K562 (cell line): ENCODE measurements around the gene GH2.
"Not testable (repeated sequence)": the region's sequence is repeated elsewhere in the genome, so short reads cannot be mapped to it uniquely, and the experiment has no call there.

Experiments used
- HMGXB4 ChIP-seq: sonication (generic); formaldehyde crosslinking; IDR thresholded peaks from 2 replicates; pipeline ENCODE4 v1.8.1; 2023; ENCODE audit warnings: mild to moderate bottlenecking, missing genetic modification reagents
- ZBED1 ChIP-seq: IDR thresholded peaks from 2 replicates; pipeline ENCODE4 v1.6.1; 2014
- ZBTB11 ChIP-seq, 3 experiments: fragments of 200-800 bp in 1 of 3; fragments of 250-450 bp in 1 of 3; fragments of 450-650 bp in 1 of 3; sonication (Bioruptor Pico) in 1 of 3; sonication (Bioruptor generic) in 1 of 3; formaldehyde crosslinking in 1 of 3; IDR thresholded peaks; 2 replicates each; pipeline versions ENCODE4 v1.6.1 to v1.8.0; 2016 to 2022; ENCODE audit warnings: mild to moderate bottlenecking in 2 of 3, missing genetic modification characterization in 2 of 3, missing compliant biosample characterization in 1 of 3, moderate library complexity in 1 of 3
- ZKSCAN8 ChIP-seq: fragments of 200-800 bp; sonication (Bioruptor generic); IDR thresholded peaks from 2 replicates; pipeline ENCODE4 v1.6.1; 2016; ENCODE audit warnings: missing genetic modification characterization, missing compliant biosample characterization

- not testable (repeated sequence) for TF ChIP-seq HMGXB4; ZBED1; ZKSCAN8 (CRISPR knock-in tag); ZBTB11 (CRISPR knock-in tag; IDR thresholded peaks at IDR 0.05)
Observed at GRCh38 chr17:63843387-63843888, 38.3 kb downstream of the GH2 start.
